H1 (cell line): Measurements from ENCODE around the gene GREB1. TPM values are rescaled to one million over a fixed set of nuclear protein-coding genes. Genes with fewer than 3 reads are reported as not detected.

Experiments
- EZH2 ChIP-seq: fragments of 200-600 bp; sonication (generic); IDR thresholded peaks from 2 replicates; pipeline ENCODE4 v1.7.1; 2012; ENCODE audit warnings: low read depth, mild to moderate bottlenecking, moderate library complexity, low read length, inconsistent platforms; ENCODE audit not compliant: severe bottlenecking
- JUN ChIP-seq: IDR thresholded peaks from 2 replicates; pipeline ENCODE4 v1.6.1; 2011; ENCODE audit warnings: low read depth, mild to moderate bottlenecking, improper control_type of control experiment, low read length
- MAFK ChIP-seq: IDR thresholded peaks from 2 replicates; pipeline ENCODE4 v1.6.1; 2012; ENCODE audit warnings: low read depth, mild to moderate bottlenecking, improper control_type of control experiment, low read length
- TCF12 ChIP-seq: IDR thresholded peaks from 2 replicates; pipeline ENCODE4 v1.6.1; 2011; ENCODE audit warnings: low read depth, mild to moderate bottlenecking, low read length
- polyA plus RNA-seq, 7 experiments: library from polyadenylated mRNA; depleted of rRNA in 3 of 7; stranded (reverse) in 5 of 7; unstranded in 2 of 7; fragments of >200 nt in 5 of 7; fragments of 200-250 nt in 2 of 7; gene quantifications; 1 replicate in 5 of 7; 2 replicates in 1 of 7; 4 replicates in 1 of 7; pipeline versions ENCODE4 v1.2.1 to v1.2.3, GENCODE V29; 2011 to 2013; ENCODE audit warnings: missing spikeins in 2 of 7, mixed read lengths in 2 of 7
- total RNA-seq: library from RNA; stranded (reverse); fragmentation: NEBNext Ultra II Directional; extraction: Animal tissue kit (Norgen Biotek cat#: 25700); gene quantifications from 2 replicates; pipeline ENCODE4 v1.2.1, GENCODE V29; 2021

GREB1 gene
- total and polyA plus RNA-seq, 2 of the 8 experiments (the other 6 are each of a cell fraction or from before 2014, with no cell fraction given): 7.9 to 43.4 TPM

DNA sequence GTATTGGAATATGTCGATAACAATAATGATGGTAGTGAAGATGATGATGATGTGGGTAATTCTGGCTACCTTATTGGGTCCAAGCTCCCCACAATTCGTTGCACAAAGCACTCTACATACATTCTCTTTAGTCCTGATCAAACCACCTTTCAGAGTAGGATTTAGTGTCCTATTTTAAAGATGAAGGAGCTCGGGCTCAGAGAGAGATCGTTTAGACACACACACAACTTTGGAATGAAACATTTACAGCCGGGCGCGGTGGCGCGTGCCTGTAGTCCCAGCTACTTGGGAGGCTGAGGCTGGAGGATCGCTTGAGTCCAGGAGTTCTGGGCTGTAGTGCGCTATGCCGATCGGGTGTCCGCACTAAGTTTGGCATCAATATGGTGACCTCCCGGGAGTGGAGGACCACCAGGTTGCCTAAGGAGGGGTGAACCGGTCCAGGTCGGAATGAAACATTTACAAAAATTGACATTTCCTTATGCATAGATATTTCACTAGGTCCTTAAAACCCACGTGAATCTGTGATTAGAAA lies 50.7 kb downstream of the GREB1 start (continued):
- TF ChIP-seq MAFK (no peak), TCF12 (no peak), JUN (no peak), EZH2 (no peak)
- TF ChIP-seq, all 59 proteins: peak for 0
